ENCODE measurements around the gene HRH3. TPM values are rescaled to one million over a fixed set of nuclear protein-coding genes. Genes with fewer than 3 reads are reported as not detected.

Gene HRH3
- total RNA-seq, 1 donor from 2014 or later, result not detected

DNA sequence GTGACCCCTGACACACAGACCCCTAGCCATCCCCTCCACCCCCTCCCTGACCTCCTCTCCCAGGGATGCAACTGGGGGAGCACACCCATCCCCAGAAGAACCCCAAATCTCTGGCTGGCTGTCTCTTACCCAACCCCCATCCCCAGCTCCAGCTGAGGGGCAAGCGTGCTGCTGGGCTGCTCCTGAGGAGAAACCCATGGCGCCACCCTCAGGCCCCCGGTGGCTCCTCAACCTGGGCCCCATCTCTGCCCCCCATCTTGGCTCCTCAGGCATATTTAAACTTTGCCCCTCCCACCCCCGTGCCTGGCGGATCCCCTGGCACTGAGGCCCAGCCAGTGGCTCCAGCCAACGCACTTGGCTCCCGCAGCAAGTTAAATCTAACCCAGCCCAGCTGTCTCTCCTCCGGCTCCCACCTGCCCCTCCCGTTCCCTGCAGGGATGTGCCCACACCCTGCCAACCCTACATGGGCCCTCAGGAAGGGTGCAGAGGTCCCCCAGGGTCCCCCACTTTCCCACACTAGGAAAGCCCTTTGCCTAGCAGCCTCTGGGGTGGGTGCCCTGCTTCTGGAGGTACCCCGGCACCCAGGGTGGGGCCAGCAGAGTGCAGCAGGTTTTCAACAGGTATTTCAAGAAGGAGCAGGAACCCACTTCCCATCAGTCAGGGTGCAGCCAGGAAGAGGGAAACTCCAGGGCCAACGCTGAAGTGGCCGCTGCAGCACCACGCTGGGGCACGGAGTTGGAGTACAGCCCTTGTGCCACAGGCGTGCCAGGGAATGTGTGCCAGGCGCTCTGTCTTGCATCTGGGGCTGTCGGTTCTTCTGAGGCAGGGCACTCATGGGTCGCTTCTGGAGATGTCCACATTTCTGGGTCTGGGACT is 12.9 kb upstream of the HRH3 start:
- ATAC-seq, result no peak
- DNase-seq (ENCODE audit: low spot score), result no peak
- intact Hi-C loops (cut with DNase I), result no loop called here

GRCh38 chr20:62232194-62232593 is 12.1 kb upstream of the HRH3 start:
- intact Hi-C loops (cut with DNase I), result no loop called here
- no peak for ATAC-seq
- DNase-seq (ENCODE audit: low spot score), result no peak

DNA sequence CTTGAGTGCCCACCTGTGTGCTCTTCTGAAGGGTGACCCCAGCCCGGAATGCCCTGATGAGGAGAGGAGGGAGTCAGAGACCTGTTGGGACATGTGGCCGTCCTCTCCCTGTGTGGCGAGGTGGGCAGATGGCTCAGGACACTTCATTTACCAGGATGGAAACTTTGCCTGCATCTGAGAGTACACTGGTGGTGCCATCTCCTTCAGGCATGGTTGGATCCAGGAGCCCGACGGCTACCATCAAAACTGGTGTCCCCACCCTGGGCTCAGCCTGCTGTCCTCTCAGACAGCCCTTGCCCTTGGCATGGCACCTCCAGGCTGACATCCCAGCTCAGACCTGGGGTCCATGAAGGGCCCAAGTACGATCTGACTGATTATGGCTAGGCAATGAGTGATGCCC is 11.2 kb upstream of the HRH3 start:
- DNase-seq (ENCODE audit: low spot score) (no peak), ATAC-seq (no peak)
- intact Hi-C loops (cut with DNase I), result no loop called here

DNA sequence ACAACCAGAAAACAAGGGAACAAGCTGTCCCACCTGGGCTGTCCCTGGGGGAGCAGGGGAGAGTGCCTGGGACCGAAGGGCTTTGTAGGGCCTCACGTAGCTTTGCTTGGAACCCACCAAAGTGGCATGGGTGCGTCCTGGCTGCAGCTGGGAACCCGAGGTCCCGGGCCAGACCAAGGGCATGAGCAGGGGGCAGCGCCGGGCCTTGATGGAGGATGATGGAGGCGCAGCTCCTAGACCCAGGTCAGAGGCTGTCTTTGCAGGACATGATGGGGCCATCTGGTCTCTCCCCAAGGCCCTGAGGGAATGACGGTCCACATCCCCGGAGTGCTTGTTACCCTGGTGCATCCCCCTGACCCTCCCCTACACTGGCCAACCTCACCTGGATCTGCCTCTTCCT is 10.6 kb upstream of the HRH3 start:
- no peak for ATAC-seq
- intact Hi-C loops (cut with DNase I), result no loop called here
- DNase-seq (ENCODE audit: low spot score), result no peak

GRCh38 chr20:62230276-62230675 is 10.2 kb upstream of the HRH3 start:
- intact Hi-C loops (cut with DNase I), result no loop called here
- DNase-seq (ENCODE audit: low spot score), result no peak

GRCh38 chr20:62229667-62230066 is 9.6 kb upstream of the HRH3 start:
- DNase-seq (ENCODE audit: low spot score), result no peak
- ATAC-seq, result no peak
- intact Hi-C loops (cut with DNase I), result no loop called here

More at GRCh38 chr20:62230276-62230675, 10.2 kb upstream of the HRH3 start:
- ATAC-seq, result no peak

- no peak for ATAC-seq
- intact Hi-C loops (cut with DNase I), result no loop called here
- no peak for DNase-seq (ENCODE audit: low spot score)
These were observed 9.0 kb upstream of the HRH3 start for GRCh38 chr20:62228982-62229545.

DNA sequence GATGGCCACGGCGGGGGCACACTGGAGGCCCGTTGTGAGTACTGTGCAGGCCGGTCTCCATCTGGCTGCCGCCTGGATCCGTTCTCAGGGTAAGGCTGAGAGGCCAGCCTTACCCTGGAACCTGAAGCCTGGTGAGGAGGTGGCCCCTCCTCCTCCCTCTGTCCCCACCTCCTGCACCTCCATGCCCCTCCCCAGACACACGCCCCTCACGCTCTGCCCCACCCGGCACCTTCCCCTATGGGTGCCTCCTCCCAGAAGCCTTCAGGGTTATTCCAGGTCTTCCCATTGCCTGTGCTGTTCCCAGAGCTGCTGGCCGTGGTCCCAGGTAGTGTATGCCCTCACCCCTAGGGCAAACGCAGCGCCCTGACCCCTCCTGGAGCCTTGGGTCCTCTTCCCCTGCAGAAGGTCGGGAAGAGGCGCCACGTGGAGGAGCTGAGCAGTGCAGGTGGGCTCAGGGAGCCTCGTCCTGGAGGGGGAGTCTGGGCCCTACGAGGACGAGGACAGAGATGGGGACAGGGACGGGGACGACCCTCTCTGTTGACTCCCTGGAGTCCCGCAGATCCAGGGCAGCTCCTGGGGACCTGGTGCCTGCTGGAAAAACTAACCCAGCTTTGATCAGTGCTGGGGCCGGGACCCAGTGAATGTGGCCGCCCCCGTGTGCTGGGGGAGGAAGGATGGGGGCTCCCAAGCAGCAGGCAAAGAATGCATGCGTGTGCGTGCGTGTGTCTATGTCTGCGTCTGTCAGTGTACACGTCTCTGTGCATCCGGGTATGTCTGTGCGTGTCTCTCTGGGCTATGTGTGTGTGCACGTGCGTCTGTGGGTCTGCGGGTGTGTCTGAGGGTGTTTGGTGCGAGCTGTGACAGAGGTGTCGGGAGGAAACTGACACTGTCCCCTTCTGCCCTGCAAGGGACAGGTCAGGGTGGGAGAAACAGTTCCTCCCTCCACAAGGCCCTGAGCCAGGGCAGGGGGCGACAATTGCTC is 8.2 kb upstream of the HRH3 start:
- DNase-seq (ENCODE audit: low spot score) (no peak), ATAC-seq (no peak)
- intact Hi-C loops (cut with DNase I), result no loop called here

- DNase-seq (ENCODE audit: low spot score) (no peak), ATAC-seq (no peak)
- intact Hi-C loops (cut with DNase I), result no loop called here
These were observed 7.5 kb upstream of the HRH3 start for GRCh38 chr20:62227591-62227976.

- intact Hi-C loops (cut with DNase I), result no loop called here
- ATAC-seq, result no peak
- no peak for DNase-seq (ENCODE audit: low spot score)
These were observed 6.9 kb upstream of the HRH3 start for GRCh38 chr20:62226707-62227590.

DNA sequence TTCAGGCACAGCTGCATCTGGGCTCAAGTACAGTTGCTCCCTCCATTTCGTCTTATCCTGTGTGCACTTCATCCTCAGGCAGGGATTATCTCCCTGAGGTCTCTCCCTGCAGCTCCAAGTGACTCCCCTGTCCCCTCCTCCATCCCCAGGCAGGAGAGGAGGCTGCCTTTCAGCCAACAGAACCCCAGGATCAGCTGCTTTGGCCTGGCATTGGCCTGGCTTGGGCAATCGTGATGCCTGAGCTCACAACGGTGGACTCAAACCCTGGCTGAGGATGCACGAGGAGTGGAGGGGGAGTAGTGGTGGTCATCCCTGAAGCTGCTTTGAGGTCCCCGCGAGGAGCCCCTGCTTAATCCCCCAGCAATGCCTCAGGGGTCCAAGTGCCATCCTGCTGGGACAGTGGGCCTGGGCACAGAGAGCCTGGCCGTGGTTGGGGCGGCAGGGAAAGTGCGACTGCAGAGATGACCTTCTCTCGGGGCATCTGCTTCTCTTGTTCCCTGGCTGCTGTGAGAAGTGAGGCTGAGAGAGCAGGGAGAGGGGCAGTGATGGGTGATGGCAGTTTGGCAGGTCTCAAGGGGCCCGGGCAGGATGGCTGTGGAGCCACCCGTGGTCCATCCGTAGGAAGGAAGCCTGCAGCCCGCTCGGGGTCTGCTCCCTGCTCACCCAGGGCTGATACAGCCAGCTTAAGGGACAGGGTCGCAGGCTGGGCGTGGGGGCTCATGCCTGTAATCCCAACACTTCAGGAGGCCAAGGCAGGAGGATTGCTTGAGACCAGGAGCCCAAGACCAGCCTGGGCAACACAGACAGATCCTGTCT is 6.0 kb upstream of the HRH3 start:
- no peak for DNase-seq (ENCODE audit: low spot score)
- ATAC-seq, result no peak
- intact Hi-C loops (cut with DNase I), result no loop called here

- ATAC-seq (no peak), DNase-seq (ENCODE audit: low spot score) (no peak)
- intact Hi-C loops (cut with DNase I), result no loop called here
These were observed 4.9 kb upstream of the HRH3 start for GRCh38 chr20:62225026-62225425.

- DNase-seq (ENCODE audit: low spot score), result no peak
- no peak for ATAC-seq
- intact Hi-C loops (cut with DNase I), result no loop called here
These were observed 4.2 kb upstream of the HRH3 start for GRCh38 chr20:62224113-62224855.

DNA sequence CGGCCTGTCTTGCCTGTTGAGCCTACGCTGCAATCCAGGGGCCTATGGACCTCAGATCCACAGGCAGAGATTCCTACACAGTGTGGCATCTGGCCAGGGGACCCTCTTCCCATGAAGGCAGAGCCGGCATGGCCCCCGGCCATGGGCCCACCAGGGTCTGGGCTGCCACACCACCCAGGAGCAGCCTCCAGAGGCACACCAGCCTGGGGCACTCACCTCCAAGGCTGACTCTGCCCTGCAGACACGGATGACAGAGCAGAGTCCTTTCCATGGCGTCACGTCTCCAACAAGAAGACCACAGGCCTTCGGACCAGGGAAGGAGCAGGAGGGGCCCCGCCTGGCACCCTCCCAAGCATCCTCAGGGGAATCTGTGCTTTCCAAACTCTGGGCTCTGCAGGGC is 3.5 kb upstream of the HRH3 start:
- intact Hi-C loops (cut with DNase I), result no loop called here
- no peak for ATAC-seq
- no peak for DNase-seq (ENCODE audit: low spot score)

GRCh38 chr20:62222972-62223371 is 2.9 kb upstream of the HRH3 start:
- DNase-seq (ENCODE audit: low spot score) (no peak), ATAC-seq (no peak)
- intact Hi-C loops (cut with DNase I), result no loop called here

GRCh38 chr20:62222266-62222850 is 2.3 kb upstream of the HRH3 start:
- ATAC-seq, result no peak
- intact Hi-C loops (cut with DNase I), result no loop called here
- DNase-seq (ENCODE audit: low spot score), result no peak
